Subcutaneous adipose tissue (tissue), 4 donors: Measurements from ENCODE around the gene TNFSF10. TPM values are rescaled to one million over a fixed set of nuclear protein-coding genes. Genes with fewer than 3 reads are reported as not detected.

Source experiments
- CTCF ChIP-seq: fragments of 450-650 bp; IDR thresholded peaks from one replicate; pipeline ENCODE4 v1.5.1; 2016; ENCODE audit warnings: low read depth, mild to moderate bottlenecking, control low read depth, antibody characterized with exemption, moderate library complexity
- total RNA-seq, 4 donors: library from RNA; depleted of rRNA; stranded (reverse); fragments of >200 nt; gene quantifications; one replicate each; pipeline ENCODE4 v1.1.0, GENCODE V29; 2016

Gene TNFSF10
- total RNA-seq, 4 donors from 2014 or later = 25.8 to 123 (median 36.9) TPM

GRCh38 chr3:172550347-172550943 is 27.2 kb upstream of the TNFSF10 start:
- TF ChIP-seq CTCF = no peak

DNA sequence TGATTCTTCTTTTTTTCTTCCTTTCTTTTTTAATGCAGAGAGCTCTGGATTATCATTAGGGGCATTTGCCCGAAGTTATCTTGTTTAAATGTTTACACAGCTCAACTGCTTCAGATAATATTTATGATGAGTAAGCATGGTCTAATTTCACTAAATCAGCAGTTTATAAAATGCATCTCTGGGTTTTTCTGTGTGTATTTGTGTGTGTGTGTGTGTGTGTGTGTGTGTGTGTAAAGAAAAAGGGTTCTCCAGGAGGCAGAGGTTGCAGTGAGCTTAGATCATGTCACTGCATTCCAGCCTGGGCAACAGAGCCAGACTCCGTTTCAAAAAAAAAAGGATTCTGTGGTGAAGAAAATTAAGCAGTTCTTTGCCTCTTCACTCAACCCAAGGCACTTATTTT is 25.9 kb upstream of the TNFSF10 start:
- TF ChIP-seq CTCF = no peak

- no peak for TF ChIP-seq CTCF
These were observed 23.5 kb upstream of the TNFSF10 start for GRCh38 chr3:172546628-172547214.

- no peak for TF ChIP-seq CTCF
These were observed 22.9 kb upstream of the TNFSF10 start for GRCh38 chr3:172546105-172546504.

GRCh38 chr3:172544404-172544803 is 21.2 kb upstream of the TNFSF10 start:
- TF ChIP-seq CTCF = no peak

DNA sequence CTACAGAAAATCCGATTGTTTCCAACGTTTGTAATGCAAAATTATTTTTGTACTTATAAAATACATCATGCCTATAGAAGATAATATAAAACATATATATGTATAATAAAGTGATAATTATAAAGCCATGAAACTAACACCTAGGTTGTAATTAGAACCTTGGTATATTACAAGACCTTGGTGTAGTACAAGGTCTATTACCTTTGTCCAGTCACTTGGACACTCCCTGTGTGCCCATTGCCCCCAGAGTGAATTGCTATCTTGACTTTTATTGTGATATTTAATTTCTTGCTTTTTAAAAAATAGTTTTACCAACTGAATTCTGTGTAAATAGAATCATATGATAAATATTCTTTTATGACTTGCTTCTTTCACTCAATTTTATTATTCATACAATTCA is 20.7 kb upstream of the TNFSF10 start:
- no peak for TF ChIP-seq CTCF

DNA sequence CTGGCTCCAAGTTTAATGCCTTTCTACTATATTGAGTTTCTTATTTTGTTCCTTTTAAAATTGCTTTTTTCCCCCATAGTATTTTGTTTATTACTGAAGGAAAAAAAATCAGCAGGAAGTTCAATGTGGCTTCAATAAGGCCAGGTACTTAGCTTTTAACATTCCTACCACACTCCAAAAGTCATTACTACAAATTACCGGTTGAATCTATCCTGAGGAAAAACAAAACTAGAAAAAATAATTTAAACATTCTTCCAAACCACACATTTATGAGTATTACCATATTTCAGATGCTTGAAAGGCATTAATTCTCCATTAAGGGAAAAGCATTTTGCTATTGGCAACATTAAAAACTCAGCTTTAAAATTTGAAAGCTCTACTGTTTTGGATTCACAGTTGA is 20.2 kb upstream of the TNFSF10 start:
- TF ChIP-seq CTCF = no peak
